Esophagus muscularis mucosa (tissue), 4 donors: ENCODE measurements around the gene ANK2.

Source experiments
- CTCF ChIP-seq, 3 experiments: fragments of 200-600 bp in 2 of 3; fragments of 450-650 bp in 1 of 3; sonication (generic) in 2 of 3; IDR thresholded peaks; one replicate each; pipeline ENCODE4 v1.5.1; 2017 to 2019; ENCODE audit warnings: antibody characterized with exemption in 3 of 3, mild to moderate bottlenecking in 2 of 3, moderate library complexity in 1 of 3
- EP300 ChIP-seq: sonication (generic); formaldehyde crosslinking; IDR thresholded peaks from one replicate; pipeline ENCODE4 v1.6.1; 2017; ENCODE audit warnings: antibody characterized with exemption
- POLR2A ChIP-seq: fragments of 450-650 bp; IDR thresholded peaks from one replicate; pipeline ENCODE4 v1.6.1; 2017; ENCODE audit warnings: antibody characterized with exemption, moderate library complexity, mild to moderate bottlenecking, low read depth
- POLR2AphosphoS5 ChIP-seq, 2 donors: sonication (generic); formaldehyde crosslinking; IDR thresholded peaks; one replicate each; pipeline ENCODE4 v1.6.1; 2017; ENCODE audit warnings: antibody characterized with exemption in 2 of 2

GRCh38 chr4:113209153-113209552 lies 159.7 kb downstream of the ANK2 start:
- TF ChIP-seq POLR2AphosphoS5 (IDR thresholded peaks at IDR 0.05) (no peak), CTCF (IDR thresholded peaks at IDR 0.05) (no peak), POLR2A (no peak), EP300 (no peak)
